NCI-H2171 (cell line): Measurements from ENCODE around the gene SLC24A3.

Experiments
- DNase-seq: peaks from one replicate; lab custom pipeline; 2025; lab: John Stamatoyannopoulos, UW

Gene SLC24A3

GRCh38 chr20:19347943-19348456 is 135.6 kb downstream of the SLC24A3 start:
- no peak for DNase-seq

- no peak for DNase-seq
Observed at GRCh38 chr20:19348582-19348981, 136.1 kb downstream of the SLC24A3 start.

- DNase-seq, result no peak
Observed at GRCh38 chr20:19349879-19350278, 137.4 kb downstream of the SLC24A3 start.

- DNase-seq, result no peak
Observed at GRCh38 chr20:19351542-19351941, 139.1 kb downstream of the SLC24A3 start.

GRCh38 chr20:19354950-19355349 is 142.5 kb downstream of the SLC24A3 start:
- DNase-seq, result no peak

GRCh38 chr20:19361790-19362189 is 149.3 kb downstream of the SLC24A3 start:
- no peak for DNase-seq

GRCh38 chr20:19363476-19363875 is 151.0 kb downstream of the SLC24A3 start:
- DNase-seq, result no peak

- no peak for DNase-seq
Observed at GRCh38 chr20:19367591-19367990, 155.1 kb downstream of the SLC24A3 start.

GRCh38 chr20:19368351-19368750 is 155.9 kb downstream of the SLC24A3 start:
- DNase-seq, result no peak

- no peak for DNase-seq
Observed at GRCh38 chr20:19370076-19371075, 157.9 kb downstream of the SLC24A3 start.

GRCh38 chr20:19371112-19371511 is 158.7 kb downstream of the SLC24A3 start:
- DNase-seq, result no peak

- no peak for DNase-seq
Observed at GRCh38 chr20:19374216-19374615, 161.8 kb downstream of the SLC24A3 start.

- no peak for DNase-seq
Observed at GRCh38 chr20:19375395-19375794, 163.0 kb downstream of the SLC24A3 start.

- DNase-seq, result no peak
Observed at GRCh38 chr20:19375801-19376200, 163.4 kb downstream of the SLC24A3 start.

- DNase-seq, result no peak
Observed at GRCh38 chr20:19376451-19377229, 164.2 kb downstream of the SLC24A3 start.

GRCh38 chr20:19378058-19378457 is 165.6 kb downstream of the SLC24A3 start:
- no peak for DNase-seq

- DNase-seq, result no peak
Observed at GRCh38 chr20:19380211-19380610, 167.8 kb downstream of the SLC24A3 start.

GRCh38 chr20:19381947-19382346 is 169.5 kb downstream of the SLC24A3 start:
- no peak for DNase-seq

GRCh38 chr20:19382386-19383340 is 170.2 kb downstream of the SLC24A3 start:
- DNase-seq, result no peak

- no peak for DNase-seq
Observed at GRCh38 chr20:19384940-19385339, 172.5 kb downstream of the SLC24A3 start.

GRCh38 chr20:19387251-19387650 is 174.8 kb downstream of the SLC24A3 start:
- no peak for DNase-seq
